ENCODE data around the gene STPG1. TPM values are rescaled to one million over a fixed set of nuclear protein-coding genes. Genes with fewer than 3 reads are reported as not detected.

STPG1 gene
- total and polyA plus RNA-seq, 3 donors from 2014 or later = 25.1 to 67.6 (median 45.9) TPM

DNA sequence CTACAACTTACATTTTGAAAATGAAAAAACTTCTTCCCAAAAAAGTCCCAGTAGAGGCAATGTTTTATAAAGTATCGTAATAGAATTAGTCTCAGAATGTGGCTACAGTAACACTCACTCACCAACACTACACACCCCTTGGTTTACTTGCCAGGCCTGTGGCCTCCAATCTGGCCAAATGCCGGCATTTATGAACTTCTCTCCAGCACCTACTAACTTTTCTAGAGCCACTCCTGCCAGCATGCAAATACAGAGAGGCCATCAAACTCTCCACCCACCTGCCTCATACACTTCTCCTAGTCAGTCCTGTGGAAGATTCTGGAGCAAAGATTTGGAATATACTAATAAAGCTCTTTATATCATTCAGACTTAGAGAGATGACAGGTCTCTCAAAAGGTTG lies 32.3 kb downstream of the STPG1 start:
- WGBS, 2 donors = 88 to 100% methylated on average over 2 of the region's 2 CpGs
- intact Hi-C loops (cut with DNase I; ENCODE audit: low total_unique reads) = no loop called here
- DNase-seq = no peak

GRCh38 chr1:24380508-24380907 lies 33.1 kb downstream of the STPG1 start:
- no peak for DNase-seq
- no peaks in the 10 kb centered on the region for H3K9me3 ChIP-seq
- H3K36me3 ChIP-seq (ENCODE audit: low read depth, missing control alignments) = no peaks in the 10 kb centered on the region
- no peak overlapping the region for H3K4me3 ChIP-seq
- H3K27ac ChIP-seq = no peak overlapping the region
- intact Hi-C loops (cut with DNase I; ENCODE audit: low total_unique reads) = no loop called here
- no peaks in the 10 kb centered on the region for H3K4me1 ChIP-seq
- no peak for TF ChIP-seq CTCF (IDR thresholded peaks at IDR 0.05)
- TF ChIP-seq POLR2A (IDR thresholded peaks at IDR 0.05) = no peak
- no peaks in the 10 kb centered on the region for H3K27me3 ChIP-seq
- WGBS, 2 donors = 81 to 89% methylated on average over 5 of the region's 5 CpGs

More for the DNA sequence above, 32.3 kb downstream of the STPG1 start:
- H3K36me3 ChIP-seq (ENCODE audit: low read depth, missing control alignments) = no peaks in the 10 kb centered on the region
- H3K9me3 ChIP-seq = no peaks in the 10 kb centered on the region
- H3K4me3 ChIP-seq = no peak overlapping the region
- no peak overlapping the region for H3K27ac ChIP-seq
- no peaks in the 10 kb centered on the region for H3K27me3 ChIP-seq
- no peak for TF ChIP-seq CTCF (IDR thresholded peaks at IDR 0.05)
- no peak for TF ChIP-seq POLR2A (IDR thresholded peaks at IDR 0.05)
- no peaks in the 10 kb centered on the region for H3K4me1 ChIP-seq

DNA sequence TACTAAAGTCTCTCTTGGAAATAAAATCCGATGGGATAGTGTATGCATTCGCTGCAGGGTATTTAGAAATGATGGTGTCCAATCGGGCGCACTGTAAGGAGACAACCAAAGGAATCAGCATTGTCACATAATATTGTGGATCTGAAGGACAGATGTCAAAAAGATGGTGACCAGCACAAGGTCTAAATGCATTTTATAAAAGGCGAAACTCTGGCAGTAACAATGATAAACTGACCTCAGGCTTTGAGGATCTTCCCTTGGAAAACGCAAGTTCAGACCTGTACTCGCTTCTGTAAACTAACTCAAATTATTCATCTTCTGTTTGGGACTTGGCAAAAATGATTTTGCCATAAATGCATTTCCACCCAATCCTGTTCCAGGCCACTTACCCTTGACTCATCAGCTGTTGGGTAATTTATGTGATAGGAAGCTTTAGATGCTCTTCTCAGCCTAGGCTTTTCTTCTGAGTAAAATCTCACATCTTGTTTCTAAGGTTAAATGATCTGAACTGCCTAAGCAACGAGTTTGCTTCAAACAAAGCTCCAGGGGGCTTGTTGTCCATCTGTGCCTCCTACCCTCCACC lies 33.8 kb downstream of the STPG1 start:
- H3K27me3 ChIP-seq = no peaks in the 10 kb centered on the region
- DNase-seq = no peak

DNA sequence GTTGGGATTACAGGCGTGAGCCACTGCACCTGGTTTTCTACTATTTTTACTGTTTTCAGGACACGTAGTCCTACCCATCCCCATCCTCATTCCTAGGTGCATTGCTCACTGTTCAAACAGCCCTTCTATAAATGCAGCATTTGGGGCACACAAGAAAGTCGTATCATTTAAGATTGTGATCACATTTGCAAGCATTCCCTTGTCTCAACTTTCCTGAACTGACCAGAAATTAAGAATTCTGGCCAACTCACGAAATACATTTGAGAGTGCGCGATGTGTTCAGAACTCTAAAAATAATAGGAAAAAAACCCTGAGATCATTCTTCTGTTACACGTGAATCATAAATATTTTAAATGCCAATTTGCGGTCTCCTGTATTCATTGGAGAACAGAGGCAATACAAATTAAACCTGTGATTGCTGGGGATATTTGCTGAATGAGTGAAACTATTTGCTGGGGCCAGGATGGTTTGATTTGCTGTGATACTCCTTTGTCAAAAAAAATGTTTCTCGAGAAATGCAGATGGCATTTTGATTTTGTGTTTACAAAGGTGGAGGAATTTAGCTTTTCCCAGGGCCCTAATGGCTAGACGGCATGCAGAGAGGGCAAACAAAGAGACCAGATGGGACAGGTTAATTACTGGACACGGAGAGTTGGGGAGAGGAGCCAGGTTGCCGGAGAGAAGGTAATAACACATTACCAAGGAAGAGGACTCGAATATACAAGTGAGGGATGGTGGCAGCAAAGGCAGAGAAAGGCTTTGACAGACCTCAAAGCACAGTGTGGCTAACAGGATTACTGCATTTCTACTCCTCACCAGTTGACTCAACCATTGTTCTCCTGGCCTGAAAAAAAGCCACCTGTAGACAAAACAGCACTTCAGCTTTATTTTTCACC lies 38.4 kb downstream of the STPG1 start:
- H3K27ac ChIP-seq = no peak overlapping the region
- no peak overlapping the region for H3K4me3 ChIP-seq
- TF ChIP-seq CTCF (IDR thresholded peaks at IDR 0.05) = no peak
- no peak for TF ChIP-seq POLR2A (IDR thresholded peaks at IDR 0.05)
- WGBS, 2 donors = 89% methylated on average over 13 of the region's 13 CpGs
- no peak for DNase-seq
- H3K4me1 ChIP-seq = no peaks in the 10 kb centered on the region
- H3K36me3 ChIP-seq (ENCODE audit: low read depth, missing control alignments) = no peaks in the 10 kb centered on the region
- intact Hi-C loops (cut with DNase I; ENCODE audit: low total_unique reads) = no loop called here
- H3K9me3 ChIP-seq = no peaks in the 10 kb centered on the region
- no peaks in the 10 kb centered on the region for H3K27me3 ChIP-seq

More for the DNA sequence above, 33.8 kb downstream of the STPG1 start:
- intact Hi-C loops (cut with DNase I; ENCODE audit: low total_unique reads) = no loop called here
- TF ChIP-seq CTCF (IDR thresholded peaks at IDR 0.05) (no peak), POLR2A (IDR thresholded peaks at IDR 0.05) (no peak)
- H3K36me3 ChIP-seq (ENCODE audit: low read depth, missing control alignments) = no peaks in the 10 kb centered on the region
- H3K27ac ChIP-seq = no peak overlapping the region
- WGBS, 2 donors = 85 to 90% methylated on average over 8 of the region's 8 CpGs
- H3K9me3 ChIP-seq = no peaks in the 10 kb centered on the region
- no peaks in the 10 kb centered on the region for H3K4me1 ChIP-seq
- H3K4me3 ChIP-seq = no peak overlapping the region

Data from testis (tissue), 3 donors.